Osteocyte (in vitro differentiated cells): ENCODE results near the gene ST7. TPM values are rescaled to one million over a fixed set of nuclear protein-coding genes. Genes with fewer than 3 reads are reported as not detected.

ENCODE experiments used
- DNase-seq: peaks from one replicate; pipeline ENCODE4 v3.0.0; 2021; ENCODE audit warnings: mixed read lengths; ENCODE audit not compliant: unreplicated experiment; ENCODE audit errors: extremely low spot score
- H3K27ac Mint-ChIP-seq: one replicate; pipeline ENCODE4 v1.8.0; 2021; ENCODE audit warnings: mild to moderate bottlenecking, mixed read lengths; ENCODE audit not compliant: unreplicated experiment
- H3K27me3 Mint-ChIP-seq: one replicate; pipeline ENCODE4 v1.8.0; 2021; ENCODE audit warnings: mixed read lengths; ENCODE audit not compliant: unreplicated experiment
- H3K36me3 Mint-ChIP-seq: one replicate; pipeline ENCODE4 v1.8.0; 2021; ENCODE audit warnings: mixed read lengths; ENCODE audit not compliant: unreplicated experiment
- H3K4me1 Mint-ChIP-seq: one replicate; pipeline ENCODE4 v1.8.0; 2021; ENCODE audit warnings: mixed read lengths; ENCODE audit not compliant: unreplicated experiment
- H3K4me3 Mint-ChIP-seq: one replicate; pipeline ENCODE4 v1.8.0; 2021; ENCODE audit warnings: mild to moderate bottlenecking, moderate library complexity, mixed read lengths; ENCODE audit not compliant: unreplicated experiment
- H3K9me3 Mint-ChIP-seq: one replicate; pipeline ENCODE4 v1.8.0; 2021; ENCODE audit warnings: mixed read lengths; ENCODE audit not compliant: unreplicated experiment
- CTCF ChIP-seq: fragments of 200-600 bp; sonication (generic); IDR thresholded peaks from 2 replicates; pipeline ENCODE4 v1.5.0; 2021; ENCODE audit warnings: antibody characterized with exemption, mild to moderate bottlenecking, moderate library complexity
- total RNA-seq: library from RNA; stranded (reverse); gene quantifications from 2 replicates; pipeline ENCODE4 v1.2.1, GENCODE V29; 2021

The ST7 gene
- total RNA-seq, 1 donor from 2014 or later: 68.5 TPM

- H3K4me1 Mint-ChIP-seq: peaks cover 47% of the 10 kb centered on the region
- peaks cover 11% of the 10 kb centered on the region for H3K36me3 Mint-ChIP-seq
- no peak overlapping the region for H3K4me3 Mint-ChIP-seq
- H3K9me3 Mint-ChIP-seq: peaks cover 5% of the 10 kb centered on the region
- peak overlapping the region; percentile 20 for H3K27ac Mint-ChIP-seq
- no peaks in the 10 kb centered on the region for H3K27me3 Mint-ChIP-seq
- no peak for DNase-seq
- no peak for TF ChIP-seq CTCF
Measured at GRCh38 chr7:117074378-117074777, 121.1 kb downstream of the ST7 start.

GRCh38 chr7:117075934-117076333 lies 122.6 kb downstream of the ST7 start:
- Mint-ChIP-seq H3K36me3 (peaks cover 11% of the 10 kb centered on the region), H3K9me3 (peaks cover 5% of the 10 kb centered on the region), H3K27me3 (no peaks in the 10 kb centered on the region), H3K4me3 (no peak overlapping the region), H3K27ac (peak overlapping the region; percentile 41), H3K4me1 (peaks cover 45% of the 10 kb centered on the region)
- DNase-seq: no peak
- no peak for TF ChIP-seq CTCF

GRCh38 chr7:117076426-117076943 lies 123.2 kb downstream of the ST7 start:
- H3K27me3 Mint-ChIP-seq: no peaks in the 10 kb centered on the region
- peaks cover 43% of the 10 kb centered on the region for H3K4me1 Mint-ChIP-seq
- no peak for TF ChIP-seq CTCF
- peaks cover 8% of the 10 kb centered on the region for H3K36me3 Mint-ChIP-seq
- no peak overlapping the region for H3K4me3 Mint-ChIP-seq
- peaks cover 5% of the 10 kb centered on the region for H3K9me3 Mint-ChIP-seq
- H3K27ac Mint-ChIP-seq: peak overlapping the region; percentile 44
- no peak for DNase-seq

GRCh38 chr7:117077658-117078057 lies 124.4 kb downstream of the ST7 start:
- H3K4me1 Mint-ChIP-seq: peaks cover 40% of the 10 kb centered on the region
- peaks cover 6% of the 10 kb centered on the region for H3K36me3 Mint-ChIP-seq
- peaks cover 5% of the 10 kb centered on the region for H3K9me3 Mint-ChIP-seq
- H3K4me3 Mint-ChIP-seq: no peak overlapping the region
- TF ChIP-seq CTCF: no peak
- DNase-seq: no peak
- no peak overlapping the region for H3K27ac Mint-ChIP-seq
- H3K27me3 Mint-ChIP-seq: no peaks in the 10 kb centered on the region

- H3K4me3 Mint-ChIP-seq: no peak overlapping the region
- H3K36me3 Mint-ChIP-seq: no peaks in the 10 kb centered on the region
- TF ChIP-seq CTCF: no peak
- no peaks in the 10 kb centered on the region for H3K27me3 Mint-ChIP-seq
- no peaks in the 10 kb centered on the region for H3K9me3 Mint-ChIP-seq
- H3K4me1 Mint-ChIP-seq: peaks cover 49% of the 10 kb centered on the region
- no peak for DNase-seq
- no peak overlapping the region for H3K27ac Mint-ChIP-seq
Measured at GRCh38 chr7:117082647-117083046, 129.3 kb downstream of the ST7 start.
